ENCODE results near the gene PRSS50.

DNA sequence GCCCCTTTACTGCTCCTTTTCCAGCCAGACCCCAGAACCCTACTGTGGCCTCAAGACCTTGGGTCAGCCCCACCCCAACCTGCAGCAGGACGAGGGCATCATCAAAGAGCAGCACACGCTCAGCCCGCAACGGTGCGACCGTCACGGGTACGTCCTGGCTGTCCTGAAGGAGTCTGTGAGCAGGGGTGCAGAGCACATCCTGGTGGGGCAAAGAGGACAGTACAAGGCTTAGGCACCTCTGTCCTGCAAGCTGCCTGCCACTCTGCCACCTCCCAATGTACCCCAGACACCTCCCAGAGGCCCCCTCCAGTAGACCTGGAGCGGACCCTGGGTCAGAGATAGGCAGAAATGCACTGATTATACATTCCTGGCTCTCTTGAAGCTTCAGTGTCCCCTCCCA lies 32.2 kb downstream of the PRSS50 start:
- TF ChIP-seq, protein P1, sequence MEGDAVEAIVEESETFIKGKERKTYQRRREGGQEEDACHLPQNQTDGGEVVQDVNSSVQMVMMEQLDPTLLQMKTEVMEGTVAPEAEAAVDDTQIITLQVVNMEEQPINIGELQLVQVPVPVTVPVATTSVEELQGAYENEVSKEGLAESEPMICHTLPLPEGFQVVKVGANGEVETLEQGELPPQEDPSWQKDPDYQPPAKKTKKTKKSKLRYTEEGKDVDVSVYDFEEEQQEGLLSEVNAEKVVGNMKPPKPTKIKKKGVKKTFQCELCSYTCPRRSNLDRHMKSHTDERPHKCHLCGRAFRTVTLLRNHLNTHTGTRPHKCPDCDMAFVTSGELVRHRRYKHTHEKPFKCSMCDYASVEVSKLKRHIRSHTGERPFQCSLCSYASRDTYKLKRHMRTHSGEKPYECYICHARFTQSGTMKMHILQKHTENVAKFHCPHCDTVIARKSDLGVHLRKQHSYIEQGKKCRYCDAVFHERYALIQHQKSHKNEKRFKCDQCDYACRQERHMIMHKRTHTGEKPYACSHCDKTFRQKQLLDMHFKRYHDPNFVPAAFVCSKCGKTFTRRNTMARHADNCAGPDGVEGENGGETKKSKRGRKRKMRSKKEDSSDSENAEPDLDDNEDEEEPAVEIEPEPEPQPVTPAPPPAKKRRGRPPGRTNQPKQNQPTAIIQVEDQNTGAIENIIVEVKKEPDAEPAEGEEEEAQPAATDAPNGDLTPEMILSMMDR (IDR thresholded peaks at IDR 0.05), result no peak
- no peak for TF ChIP-seq POLR2A (IDR thresholded peaks at IDR 0.05)
